Neutrophil (primary cell): Measurements from ENCODE around the gene PBX3.

Experiments used
- H3K27ac ChIP-seq: fragments of 200-600 bp; sonication (generic); 2 replicates; pipeline ENCODE4 v1.5.1; 2016; ENCODE audit warnings: mild to moderate bottlenecking, moderate library complexity
- H3K27me3 ChIP-seq: fragments of 200-600 bp; sonication (generic); 2 replicates; pipeline ENCODE4 v1.6.0; 2016; ENCODE audit warnings: mild to moderate bottlenecking
- H3K36me3 ChIP-seq: fragments of 200-600 bp; sonication (generic); 2 replicates; pipeline ENCODE4 v1.5.1; 2017
- H3K4me1 ChIP-seq, 2 experiments: fragments of 200-600 bp in 1 of 2; sonication (generic) in 1 of 2; 1 replicate in 1 of 2; 2 replicates in 1 of 2; pipeline versions ENCODE4 v1.5.1 to v1.6.1; 2013 to 2016; ENCODE audit warnings: low read depth in 1 of 2, low read length in 1 of 2, mild to moderate bottlenecking in 1 of 2, moderate library complexity in 1 of 2; ENCODE audit not compliant: control insufficient read depth in 1 of 2, insufficient read depth in 1 of 2
- H3K4me3 ChIP-seq, 2 experiments: fragments of 200-600 bp in 1 of 2; sonication (generic) in 1 of 2; 1 replicate in 1 of 2; 2 replicates in 1 of 2; pipeline ENCODE4 v1.5.1; 2013 to 2016; ENCODE audit warnings: low read depth in 1 of 2, low read length in 1 of 2, mild to moderate bottlenecking in 1 of 2, moderate library complexity in 1 of 2
- H3K9me3 ChIP-seq: fragments of 200-600 bp; sonication (generic); 2 replicates; pipeline ENCODE4 v1.5.1; 2016
- CTCF ChIP-seq: fragments of 200-600 bp; sonication (generic); IDR thresholded peaks from 2 replicates; pipeline ENCODE4 v1.5.1; 2016; ENCODE audit warnings: antibody characterized with exemption

The PBX3 gene

GRCh38 chr9:125959951-125960619, 212.9 kb downstream of the PBX3 start:
- H3K4me3 ChIP-seq, result no peak overlapping the region
- H3K27ac ChIP-seq, result no peak overlapping the region
- no peaks in the 10 kb centered on the region for H3K9me3 ChIP-seq
- peaks cover 15% of the 10 kb centered on the region for H3K36me3 ChIP-seq
- H3K4me1 ChIP-seq, result peaks cover 34 to 41% of the 10 kb centered on the region in 2 experiments
- no peaks in the 10 kb centered on the region for H3K27me3 ChIP-seq
- TF ChIP-seq CTCF, result no peak

GRCh38 chr9:125960626-125961025, 213.5 kb downstream of the PBX3 start:
- Histone ChIP-seq H3K9me3 (no peaks in the 10 kb centered on the region), H3K27me3 (no peaks in the 10 kb centered on the region), H3K4me3 (no peak overlapping the region), H3K36me3 (peaks cover 20% of the 10 kb centered on the region), H3K4me1 (peaks cover 34 to 41% of the 10 kb centered on the region in 2 experiments), H3K27ac (no peak overlapping the region)
- TF ChIP-seq CTCF, result no peak

GRCh38 chr9:125961072-125961471, 213.9 kb downstream of the PBX3 start:
- TF ChIP-seq CTCF, result no peak
- peaks cover 24% of the 10 kb centered on the region for H3K36me3 ChIP-seq
- H3K27ac ChIP-seq, result no peak overlapping the region
- H3K4me1 ChIP-seq, result peaks cover 34 to 41% of the 10 kb centered on the region in 2 experiments
- H3K4me3 ChIP-seq, result no peak overlapping the region
- H3K27me3 ChIP-seq, result no peaks in the 10 kb centered on the region
- no peaks in the 10 kb centered on the region for H3K9me3 ChIP-seq

- peaks cover 34% of the 10 kb centered on the region for H3K36me3 ChIP-seq
- no peak for TF ChIP-seq CTCF
- no peaks in the 10 kb centered on the region for H3K27me3 ChIP-seq
- H3K27ac ChIP-seq, result no peak overlapping the region
- peaks cover 23 to 26% of the 10 kb centered on the region in 2 experiments for H3K4me1 ChIP-seq
- H3K9me3 ChIP-seq, result no peaks in the 10 kb centered on the region
- H3K4me3 ChIP-seq, result no peak overlapping the region
These were observed 216.8 kb downstream of the PBX3 start for GRCh38 chr9:125963932-125964331.

- no peak for TF ChIP-seq CTCF
- H3K27me3 ChIP-seq, result no peaks in the 10 kb centered on the region
- H3K9me3 ChIP-seq, result no peaks in the 10 kb centered on the region
- peaks cover 16 to 18% of the 10 kb centered on the region in 2 experiments for H3K4me1 ChIP-seq
- H3K36me3 ChIP-seq, result peaks cover 34% of the 10 kb centered on the region
- H3K27ac ChIP-seq, result no peak overlapping the region
- no peak overlapping the region for H3K4me3 ChIP-seq
These were observed 217.6 kb downstream of the PBX3 start for GRCh38 chr9:125964702-125965225.
